Activated CD4-positive, alpha-beta T cell treated with anti-CD3 and anti-CD28 coated beads for 4 hours (primary cell): ENCODE results near the gene MRPS18C.
"Not testable (repeated sequence)": the region's sequence is repeated elsewhere in the genome, so short reads cannot be mapped to it uniquely, and the experiment has no call there.

Source experiments
- DNase-seq, 2 donors: peaks; one replicate each; pipeline ENCODE4 v3.0.0-alpha.2; 2020

The MRPS18C gene

GRCh38 chr4:83455281-83456183 is at the start of gene MRPS18C, which contains the start of gene HELQ:
TSS of gene MRPS18C (plus strand) at chr4:83456058. CDS start at chr4:83456078, 20 bp downstream.
TSS of gene HELQ (minus strand) at chr4:83455823. CDS start at chr4:83455693, 130 bp downstream.
- peak; percentile 93 to 96 for DNase-seq

GRCh38 chr4:83408908-83409307 is 47.0 kb upstream of the MRPS18C start:
- no peak for DNase-seq

GRCh38 chr4:83413676-83414075 is 42.2 kb upstream of the MRPS18C start:
- no peak for DNase-seq

- no peak for DNase-seq
Measured at GRCh38 chr4:83417566-83417965, 38.3 kb upstream of the MRPS18C start.

- no peak for DNase-seq
Measured at GRCh38 chr4:83418211-83418610, 37.6 kb upstream of the MRPS18C start.

DNA sequence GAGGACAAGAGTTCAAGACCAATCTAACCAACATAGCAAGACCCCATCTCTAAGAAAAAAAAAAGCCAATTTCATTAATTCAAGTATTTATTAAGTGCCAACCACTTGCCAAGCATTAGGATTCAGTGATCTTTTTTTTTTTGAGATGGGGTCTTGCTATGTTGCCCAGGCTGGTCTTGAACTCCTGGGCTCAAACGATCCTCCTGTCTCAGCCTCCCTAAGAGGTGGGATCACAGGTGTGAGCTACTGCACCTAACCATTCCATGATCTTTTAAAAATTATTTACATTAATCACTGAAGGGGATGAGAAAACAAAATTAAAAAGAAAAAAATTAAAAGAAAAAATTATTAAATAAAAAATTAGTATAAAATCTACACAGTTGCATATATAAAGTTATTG is 24.7 kb upstream of the MRPS18C start:
- no peak for DNase-seq

GRCh38 chr4:83436680-83437079 is 19.2 kb upstream of the MRPS18C start:
- no peak for DNase-seq

- no peak for DNase-seq
Measured at GRCh38 chr4:83438719-83439118, 17.1 kb upstream of the MRPS18C start.

DNA sequence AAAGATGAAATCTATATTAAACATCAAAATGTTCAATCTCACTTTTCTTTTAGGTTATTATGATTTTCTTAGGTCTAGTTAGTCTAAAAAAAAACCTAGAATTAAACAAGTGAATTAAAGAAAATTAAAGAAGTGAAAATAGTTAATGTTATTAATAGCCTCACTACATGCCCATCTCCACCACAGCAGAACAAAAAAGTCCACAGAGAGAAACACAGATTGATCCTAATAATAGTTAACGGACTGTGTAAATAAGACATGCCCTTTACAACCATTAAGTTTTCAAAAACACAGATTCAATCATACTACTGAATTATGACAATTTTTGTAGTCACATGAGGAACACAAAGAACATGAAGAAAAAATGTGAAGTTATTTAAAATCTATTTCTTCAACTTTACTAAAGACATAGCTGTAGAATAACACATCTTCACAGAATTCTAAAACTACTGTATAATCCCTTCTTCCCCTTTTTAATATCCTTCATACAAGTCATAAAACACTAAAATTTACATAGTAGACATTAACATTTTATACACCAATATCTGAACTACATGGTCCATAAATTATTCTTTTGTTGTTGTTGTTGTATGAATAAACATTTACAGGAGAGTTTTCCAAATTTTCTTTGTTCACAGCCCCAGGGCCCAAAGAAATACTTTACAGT is 15.6 kb upstream of the MRPS18C start:
- no peak for DNase-seq

GRCh38 chr4:83440899-83441298 is 15.0 kb upstream of the MRPS18C start:
- no peak for DNase-seq

GRCh38 chr4:83449009-83449408 is 6.8 kb upstream of the MRPS18C start:
- no peak for DNase-seq

DNA sequence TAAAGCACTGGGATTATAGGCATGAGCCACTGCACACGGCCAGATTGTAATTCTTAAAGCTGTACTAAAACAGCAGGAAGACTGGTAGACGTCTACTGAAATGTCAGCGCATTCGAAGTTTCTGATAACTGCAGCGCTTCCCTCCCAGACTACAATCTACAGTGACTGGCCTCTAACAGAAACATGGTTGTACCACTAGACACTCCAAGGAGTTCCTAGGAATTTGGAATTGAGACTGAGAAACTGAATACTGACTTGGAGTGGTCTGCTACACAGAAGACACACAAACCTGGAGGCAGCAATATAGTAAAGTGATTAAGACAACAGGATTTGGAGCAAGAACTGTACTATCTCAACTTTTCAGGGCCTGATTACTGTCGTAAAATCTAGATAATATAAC is 1.2 kb upstream of the MRPS18C start:
- no peak for DNase-seq

GRCh38 chr4:83456184-83456501 is 285 bp downstream of the MRPS18C start:
- no peak for DNase-seq

GRCh38 chr4:83473423-83473822 is 17.6 kb downstream of the MRPS18C start:
- no peak for DNase-seq

GRCh38 chr4:83473966-83474365 is 18.1 kb downstream of the MRPS18C start:
- DNase-seq, result no peak

GRCh38 chr4:83484500-83485461 is 28.9 kb downstream of the MRPS18C start, which contains the start of gene ABRAXAS1:
TSS of gene ABRAXAS1 (minus strand) at chr4:83485100. CDS start at chr4:83485072, 28 bp downstream.
- DNase-seq, result peak; percentile 92 to 95

DNA sequence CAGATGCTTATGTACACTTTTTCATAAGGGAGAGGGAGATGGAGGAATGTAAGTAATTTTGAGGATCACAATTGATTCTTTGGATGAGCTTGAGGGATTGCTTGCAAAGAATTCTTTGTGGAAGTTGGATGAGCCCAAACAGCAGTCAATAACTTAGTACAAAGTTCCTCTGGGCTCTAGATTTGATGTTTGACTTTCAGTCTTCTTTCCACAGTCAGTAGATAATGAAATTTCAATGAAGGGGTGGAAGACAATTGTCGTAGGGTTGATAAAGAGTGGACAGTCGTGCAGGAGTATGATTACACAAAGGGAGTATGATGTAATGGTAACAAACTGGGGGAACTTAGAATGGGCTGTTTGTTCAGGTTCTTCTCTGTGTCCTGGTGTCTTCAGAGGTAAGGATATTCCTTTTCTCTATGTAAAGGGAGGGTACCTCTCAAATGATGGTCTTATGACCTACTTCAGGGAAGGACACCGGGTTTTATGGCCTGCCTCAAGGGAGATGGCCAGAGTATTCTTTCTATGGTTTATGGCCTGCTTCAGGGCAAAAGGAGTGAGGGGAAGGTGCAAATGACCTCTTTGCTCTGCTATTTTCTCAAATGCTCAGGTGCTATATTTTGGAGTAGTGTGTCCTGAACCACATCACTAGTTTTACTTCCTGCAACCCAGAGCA is 30.7 kb downstream of the MRPS18C start:
- no peak for DNase-seq

DNA sequence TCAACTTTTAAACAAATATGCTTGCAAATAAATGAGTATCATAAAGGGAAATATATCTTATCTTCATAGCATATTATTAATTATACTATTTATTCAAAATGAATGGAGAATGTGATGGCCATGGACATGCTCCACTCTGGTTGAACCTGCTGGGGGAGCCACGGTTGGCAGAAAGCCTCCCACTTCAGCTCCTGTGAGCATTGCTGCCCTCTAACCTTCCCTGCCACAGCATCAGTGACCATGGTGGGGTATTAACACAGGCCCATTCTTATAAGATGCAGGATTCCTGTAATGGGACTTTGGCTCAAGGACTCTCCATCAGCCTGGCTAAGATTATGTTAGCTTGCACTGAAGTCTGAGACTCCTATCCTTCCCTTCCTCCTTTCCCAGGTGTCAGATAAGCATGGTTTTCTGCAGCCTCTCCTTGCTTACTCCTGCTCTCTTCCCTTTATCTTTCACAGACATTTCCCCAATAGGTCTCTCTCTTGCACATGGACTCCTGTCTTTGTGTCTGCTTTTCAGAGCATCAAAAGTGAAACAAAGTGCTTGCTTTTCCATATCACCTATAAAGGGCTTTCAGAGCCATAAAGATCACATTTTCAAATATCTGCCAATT is 34.0 kb downstream of the MRPS18C start:
- DNase-seq, result no peak

- peak; percentile 10 to 36 for DNase-seq
Measured at GRCh38 chr4:83490876-83491450, 35.1 kb downstream of the MRPS18C start.

DNA sequence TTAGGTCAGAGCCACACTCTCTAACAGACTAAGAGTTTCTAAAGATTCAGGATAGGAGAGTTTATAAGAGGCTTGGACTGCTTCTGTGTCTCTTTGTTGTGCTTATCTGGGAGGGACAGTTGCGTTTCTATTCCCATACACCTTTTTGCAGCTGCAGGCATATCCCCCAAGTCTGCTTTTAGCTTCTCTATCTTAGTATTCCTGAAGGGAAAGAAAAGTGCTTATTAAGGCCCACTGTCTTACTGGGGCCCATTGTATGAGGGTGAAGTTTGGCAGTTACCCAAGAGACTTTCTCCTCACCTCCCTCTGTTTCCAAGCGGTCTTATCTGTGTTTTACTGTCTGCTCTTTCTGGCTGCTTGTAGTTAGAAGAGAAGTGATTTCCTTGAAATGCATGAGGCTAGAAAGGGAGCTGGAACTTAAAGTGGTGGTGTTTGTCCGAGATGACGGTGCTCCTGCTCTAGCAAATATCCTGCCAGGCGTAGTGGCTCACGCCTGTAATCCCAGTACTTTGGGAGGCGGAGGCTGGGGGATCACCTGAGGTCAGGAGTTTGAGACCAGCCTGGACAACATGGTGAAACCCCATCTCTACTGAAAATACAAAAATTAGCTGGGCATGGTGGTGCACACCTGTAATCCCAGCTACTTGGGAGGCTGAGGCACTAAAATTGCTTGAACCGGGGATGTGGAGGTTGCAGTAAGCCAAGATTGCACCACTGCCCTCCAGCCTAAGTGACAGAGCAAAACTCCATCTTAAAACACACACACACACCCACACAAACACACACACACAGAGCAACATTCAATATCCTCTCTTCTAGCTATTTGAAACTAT is 40.4 kb downstream of the MRPS18C start:
- DNase-seq, result not testable (repeated sequence)
